Neural progenitor cell (in vitro differentiated cells): ENCODE results near the gene OR10G2.

Experiments used
- CTCF ChIP-seq: fragments of 200-600 bp; sonication (generic); IDR thresholded peaks from 2 replicates; pipeline ENCODE4 v1.5.1; 2017; ENCODE audit warnings: antibody characterized with exemption, mild to moderate bottlenecking
- EZH2 ChIP-seq: fragments of 200-600 bp; sonication (generic); IDR thresholded peaks from 2 replicates; pipeline ENCODE4 v1.6.1; 2017; ENCODE audit warnings: antibody characterized with exemption, mild to moderate bottlenecking, moderate library complexity
- EZH2phosphoT487 ChIP-seq: fragments of 200-600 bp; sonication (generic); IDR thresholded peaks from 2 replicates; pipeline ENCODE4 v1.6.1; 2017; ENCODE audit warnings: antibody characterized with exemption

GRCh38 chr14:21675566-21675965 is 40.8 kb upstream of the OR10G2 start:
- no peak for TF ChIP-seq CTCF
- no peak for TF ChIP-seq EZH2
- TF ChIP-seq EZH2phosphoT487: no peak
